ENCODE measurements around the gene PLSCR2. TPM values are rescaled to one million over a fixed set of nuclear protein-coding genes. Genes with fewer than 3 reads are reported as not detected.
"Not testable (repeated sequence)": the region's sequence is repeated elsewhere in the genome, so short reads cannot be mapped to it uniquely, and the experiment has no call there.

PLSCR2 gene
- total and polyA plus RNA-seq, 4 donors = 0.22 to 0.30 TPM; not detected in 2

DNA sequence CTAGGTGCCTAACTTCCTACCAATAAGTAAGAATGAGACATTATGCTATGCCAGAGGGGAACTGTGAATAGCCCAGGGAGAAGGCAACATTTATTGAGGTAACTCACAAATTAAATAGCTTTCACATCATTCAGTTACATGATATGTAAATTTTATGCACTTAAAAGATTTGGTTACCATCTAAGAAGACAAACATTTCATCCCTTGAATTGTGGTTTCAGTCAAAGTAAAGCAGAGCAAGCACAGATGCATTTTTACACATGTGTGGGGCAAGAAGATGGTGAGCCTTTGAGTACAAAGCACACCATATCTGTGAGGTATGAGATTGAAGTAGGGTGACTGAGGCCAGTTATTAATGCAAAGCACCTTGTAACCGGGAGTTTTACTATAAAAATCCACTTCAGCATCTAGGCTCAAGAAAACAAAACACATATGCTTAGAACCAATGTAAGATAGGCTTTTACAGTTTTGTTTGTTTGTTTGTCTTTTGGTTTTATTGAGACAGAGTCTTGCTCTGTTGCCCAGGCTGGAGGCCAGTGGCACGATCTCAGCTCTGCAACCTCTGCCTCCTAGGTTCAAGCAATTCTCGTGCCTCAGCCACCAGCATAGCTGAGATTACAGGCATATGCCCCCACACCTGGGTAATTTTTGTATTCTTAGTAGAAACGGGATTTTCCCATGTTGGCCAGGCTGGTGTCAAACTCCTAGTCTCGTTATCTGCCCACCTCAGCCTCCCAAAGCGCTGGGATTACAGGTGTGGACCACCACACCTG lies 3.5 kb downstream of the PLSCR2 start:
- Histone ChIP-seq H3K36me3 (ENCODE audit: control insufficient read depth, insufficient read depth, low read length) (no peaks in the 10 kb centered on the region), H3K4me3 (ENCODE audit: low read depth, low read length) (no peak overlapping the region), H3K27ac (ENCODE audit: low read depth, low read length) (no peak overlapping the region), H3K27me3 (ENCODE audit: control insufficient read depth, insufficient read depth, low read length) (peaks cover 2% of the 10 kb centered on the region), H3K9me3 (ENCODE audit: control insufficient read depth, insufficient read depth, low read length) (no peaks in the 10 kb centered on the region), H3K4me1 (ENCODE audit: control insufficient read depth, insufficient read depth, low read length) (peaks cover 7% of the 10 kb centered on the region)
- DNase-seq (ENCODE audit: low read depth in 4 of 6, low spot score in 6 of 6) = no peak
- 100% methylated on average over 1 of the region's 6 CpGs for WGBS (ENCODE audit: insufficient coverage)

DNA sequence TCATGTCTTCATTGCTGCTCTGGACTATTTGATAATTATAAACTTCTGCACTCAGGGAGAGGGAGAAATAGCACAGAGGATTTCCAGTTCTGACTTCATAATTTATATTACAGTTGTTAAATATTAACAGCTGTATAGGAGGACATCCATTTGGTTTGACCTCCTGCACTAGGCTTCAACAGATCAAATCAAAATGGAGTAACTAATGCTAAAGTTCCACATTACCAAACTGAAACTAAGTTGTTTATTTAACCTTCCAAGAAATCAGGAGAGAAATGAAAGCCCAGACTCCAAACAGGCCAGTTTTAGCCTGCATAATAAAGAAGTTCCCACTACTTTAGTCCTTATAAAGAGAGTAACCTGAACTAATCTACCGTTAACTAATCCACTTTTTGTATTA lies 4.6 kb downstream of the PLSCR2 start:
- H3K36me3 ChIP-seq (ENCODE audit: control insufficient read depth, insufficient read depth, low read length) = no peaks in the 10 kb centered on the region
- DNase-seq (ENCODE audit: low read depth in 4 of 6, low spot score in 6 of 6) = no peak
- no peak overlapping the region for H3K27ac ChIP-seq (ENCODE audit: low read depth, low read length)
- no CpG with 5 or more reads among the region's 1 CpG for WGBS (ENCODE audit: insufficient coverage)
- H3K27me3 ChIP-seq (ENCODE audit: control insufficient read depth, insufficient read depth, low read length) = no peaks in the 10 kb centered on the region
- H3K9me3 ChIP-seq (ENCODE audit: control insufficient read depth, insufficient read depth, low read length) = no peaks in the 10 kb centered on the region
- peaks cover 7% of the 10 kb centered on the region for H3K4me1 ChIP-seq (ENCODE audit: control insufficient read depth, insufficient read depth, low read length)
- H3K4me3 ChIP-seq (ENCODE audit: low read depth, low read length) = no peak overlapping the region

DNA sequence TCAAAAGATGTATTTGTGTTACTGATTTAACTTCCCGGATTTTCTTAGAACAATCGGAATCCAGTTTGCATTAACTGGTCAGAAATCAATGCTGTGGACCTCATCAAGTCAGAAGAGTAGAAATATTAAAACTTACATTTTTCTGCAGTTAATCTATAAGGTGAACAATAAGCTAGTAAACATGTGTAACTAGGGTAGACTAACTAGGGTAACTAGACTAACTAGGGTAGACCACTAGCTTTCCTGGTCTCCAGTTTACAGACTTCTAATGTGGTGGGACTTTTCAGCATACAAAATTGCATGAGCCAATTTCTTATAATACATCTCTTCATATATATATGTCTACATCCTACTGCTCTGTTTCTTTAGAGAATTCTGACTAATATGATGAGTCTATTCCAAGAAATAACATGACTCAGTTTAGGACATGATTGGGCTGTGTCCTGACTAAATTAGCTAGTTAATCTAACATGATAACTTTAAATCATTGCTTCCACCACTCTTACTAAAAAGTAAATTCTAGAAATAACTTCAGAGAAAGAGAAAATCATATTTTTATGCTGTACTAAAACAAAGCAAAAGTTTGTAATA lies 5.3 kb downstream of the PLSCR2 start:
- H3K9me3 ChIP-seq (ENCODE audit: control insufficient read depth, insufficient read depth, low read length) = no peaks in the 10 kb centered on the region
- H3K4me3 ChIP-seq (ENCODE audit: low read depth, low read length) = no peak overlapping the region
- H3K27me3 ChIP-seq (ENCODE audit: control insufficient read depth, insufficient read depth, low read length) = no peaks in the 10 kb centered on the region
- DNase-seq (ENCODE audit: low read depth in 4 of 6, low spot score in 6 of 6) = no peak
- no peak overlapping the region for H3K27ac ChIP-seq (ENCODE audit: low read depth, low read length)
- 100% methylated on average over 2 of the region's 2 CpGs for WGBS (ENCODE audit: insufficient coverage)
- H3K4me1 ChIP-seq (ENCODE audit: control insufficient read depth, insufficient read depth, low read length) = peaks cover 2% of the 10 kb centered on the region
- H3K36me3 ChIP-seq (ENCODE audit: control insufficient read depth, insufficient read depth, low read length) = no peaks in the 10 kb centered on the region

DNA sequence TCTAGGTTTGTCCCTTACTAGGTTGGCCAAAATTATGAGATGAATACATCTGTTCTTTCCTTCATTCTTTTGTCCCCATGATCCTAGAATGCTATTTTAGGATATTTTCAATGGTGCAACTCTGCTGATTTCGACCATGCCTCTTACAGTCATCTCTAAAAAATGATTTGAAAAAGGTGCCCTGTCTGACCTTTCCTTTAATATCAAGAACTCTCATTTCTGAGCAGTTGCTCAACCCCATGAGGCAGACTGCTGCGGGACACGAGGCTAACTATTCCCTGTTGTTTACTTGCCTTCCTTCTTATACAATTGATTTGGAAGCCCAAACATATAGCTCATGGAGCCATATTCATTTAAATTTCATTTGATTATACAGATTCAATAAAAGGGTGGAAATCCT lies 14.6 kb downstream of the PLSCR2 start:
- Histone ChIP-seq H3K36me3 (ENCODE audit: control insufficient read depth, insufficient read depth, low read length) (no peaks in the 10 kb centered on the region), H3K4me3 (ENCODE audit: low read depth, low read length) (no peak overlapping the region), H3K27ac (ENCODE audit: low read depth, low read length) (no peak overlapping the region), H3K9me3 (ENCODE audit: control insufficient read depth, insufficient read depth, low read length) (no peaks in the 10 kb centered on the region), H3K4me1 (ENCODE audit: control insufficient read depth, insufficient read depth, low read length) (no peaks in the 10 kb centered on the region), H3K27me3 (ENCODE audit: control insufficient read depth, insufficient read depth, low read length) (no peaks in the 10 kb centered on the region)
- WGBS (ENCODE audit: insufficient coverage) = 100% methylated on average over 1 of the region's 3 CpGs
- no peak for DNase-seq (ENCODE audit: low read depth in 4 of 6, low spot score in 6 of 6)

DNA sequence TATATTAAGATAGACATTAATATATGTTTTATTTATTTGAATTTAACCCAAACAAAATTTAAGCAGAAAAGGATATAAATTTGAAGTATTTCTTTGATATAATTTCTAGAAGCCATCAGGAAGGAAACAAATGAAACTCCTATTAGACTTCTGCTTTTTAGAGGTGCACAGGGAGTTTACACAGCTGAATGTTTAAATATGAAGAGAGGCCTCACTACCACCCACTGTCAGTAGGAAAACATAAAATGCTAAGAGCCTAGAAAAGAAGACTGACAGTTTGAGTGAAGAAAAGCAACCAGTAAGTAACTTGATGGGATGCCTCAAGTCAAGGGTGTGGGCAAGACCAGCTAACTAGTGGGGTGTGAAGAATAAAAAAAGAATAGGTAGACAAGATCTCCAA lies 19.7 kb downstream of the PLSCR2 start:
- Histone ChIP-seq H3K9me3 (ENCODE audit: control insufficient read depth, insufficient read depth, low read length) (no peaks in the 10 kb centered on the region), H3K36me3 (ENCODE audit: control insufficient read depth, insufficient read depth, low read length) (no peaks in the 10 kb centered on the region), H3K4me3 (ENCODE audit: low read depth, low read length) (no peak overlapping the region), H3K4me1 (ENCODE audit: control insufficient read depth, insufficient read depth, low read length) (no peaks in the 10 kb centered on the region), H3K27me3 (ENCODE audit: control insufficient read depth, insufficient read depth, low read length) (no peaks in the 10 kb centered on the region), H3K27ac (ENCODE audit: low read depth, low read length) (no peak overlapping the region)
- DNase-seq (ENCODE audit: low read depth in 4 of 6, low spot score in 6 of 6) = peak in 1 of 6 donors; percentile 5

DNA sequence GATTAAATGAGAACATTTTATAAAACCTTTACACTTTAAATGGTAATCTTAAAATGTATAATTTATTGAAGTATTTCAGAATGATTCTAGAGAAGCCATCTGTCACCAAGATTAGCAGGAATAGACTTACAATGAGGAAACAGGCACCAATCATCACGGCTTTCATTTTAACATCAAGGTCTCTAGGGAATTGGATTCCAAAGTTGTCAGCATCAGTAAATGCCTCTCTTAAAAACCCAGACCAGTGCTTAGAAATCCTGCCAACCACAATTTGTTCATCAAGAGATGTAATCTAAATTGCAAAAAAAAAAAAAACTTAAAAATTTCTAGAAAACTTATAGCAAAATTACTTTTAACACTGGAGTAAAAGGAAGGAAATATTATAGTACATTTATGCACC lies 20.3 kb downstream of the PLSCR2 start:
- H3K9me3 ChIP-seq (ENCODE audit: control insufficient read depth, insufficient read depth, low read length) = no peaks in the 10 kb centered on the region
- no peaks in the 10 kb centered on the region for H3K27me3 ChIP-seq (ENCODE audit: control insufficient read depth, insufficient read depth, low read length)
- WGBS (ENCODE audit: insufficient coverage) = no CpG with 5 or more reads among the region's 1 CpG
- H3K27ac ChIP-seq (ENCODE audit: low read depth, low read length) = no peak overlapping the region
- no peaks in the 10 kb centered on the region for H3K36me3 ChIP-seq (ENCODE audit: control insufficient read depth, insufficient read depth, low read length)
- DNase-seq (ENCODE audit: low read depth in 4 of 6, low spot score in 6 of 6) = no peak
- no peak overlapping the region for H3K4me3 ChIP-seq (ENCODE audit: low read depth, low read length)
- no peaks in the 10 kb centered on the region for H3K4me1 ChIP-seq (ENCODE audit: control insufficient read depth, insufficient read depth, low read length)

DNA sequence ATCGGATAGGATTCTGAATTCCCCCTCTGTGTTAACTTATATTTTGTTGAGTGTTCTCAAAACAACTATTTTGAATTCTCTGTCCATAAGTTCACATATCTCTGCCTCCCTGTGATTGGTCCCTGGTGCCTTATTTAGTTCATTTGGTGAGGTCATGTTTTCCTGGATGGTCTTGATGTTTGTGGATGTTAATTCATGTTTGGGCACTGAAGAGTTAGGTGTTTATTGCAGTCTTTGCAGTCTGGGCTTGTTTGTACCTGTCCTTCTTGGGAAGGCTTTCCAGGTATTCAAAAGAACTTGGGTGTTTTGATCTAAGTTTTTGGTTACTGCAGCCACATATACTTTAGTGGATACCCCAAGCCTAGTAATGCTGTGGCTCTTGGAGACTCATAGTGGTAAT lies 23.3 kb downstream of the PLSCR2 start:
- Histone ChIP-seq H3K4me1 (ENCODE audit: control insufficient read depth, insufficient read depth, low read length) (no peaks in the 10 kb centered on the region), H3K9me3 (ENCODE audit: control insufficient read depth, insufficient read depth, low read length) (no peaks in the 10 kb centered on the region), H3K27me3 (ENCODE audit: control insufficient read depth, insufficient read depth, low read length) (no peaks in the 10 kb centered on the region), H3K36me3 (ENCODE audit: control insufficient read depth, insufficient read depth, low read length) (no peaks in the 10 kb centered on the region), H3K4me3 (ENCODE audit: low read depth, low read length) (no peak overlapping the region), H3K27ac (ENCODE audit: low read depth, low read length) (no peak overlapping the region)
- no peak for DNase-seq (ENCODE audit: low read depth in 4 of 6, low spot score in 6 of 6)
- no CpG with 5 or more reads among the region's 1 CpG for whole genome bisulfite sequencing (ENCODE audit: insufficient coverage)

DNA sequence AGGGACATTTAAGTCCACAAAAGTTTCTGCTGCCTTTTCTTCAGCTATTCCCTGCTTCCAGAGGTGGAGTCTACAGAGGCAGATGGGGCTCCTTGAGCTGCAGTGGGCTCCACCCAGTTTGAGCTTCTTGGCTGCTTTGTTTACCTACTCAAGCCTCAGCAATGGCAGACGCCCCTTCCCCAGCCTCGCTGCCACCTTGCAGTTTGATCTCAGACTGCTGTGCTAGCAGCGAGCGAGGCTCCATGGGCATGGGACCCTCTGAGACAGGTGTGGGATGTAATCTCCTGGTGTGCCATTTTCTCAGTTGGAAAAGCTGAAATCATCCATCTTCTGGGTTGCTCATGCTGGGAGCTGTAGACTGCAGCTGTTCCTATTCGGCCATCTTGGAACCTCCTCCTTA lies 29.1 kb downstream of the PLSCR2 start:
- DNase-seq (ENCODE audit: low read depth in 4 of 6, low spot score in 6 of 6); H3K27ac ChIP-seq (ENCODE audit: low read depth, low read length): not testable (repeated sequence)

DNA sequence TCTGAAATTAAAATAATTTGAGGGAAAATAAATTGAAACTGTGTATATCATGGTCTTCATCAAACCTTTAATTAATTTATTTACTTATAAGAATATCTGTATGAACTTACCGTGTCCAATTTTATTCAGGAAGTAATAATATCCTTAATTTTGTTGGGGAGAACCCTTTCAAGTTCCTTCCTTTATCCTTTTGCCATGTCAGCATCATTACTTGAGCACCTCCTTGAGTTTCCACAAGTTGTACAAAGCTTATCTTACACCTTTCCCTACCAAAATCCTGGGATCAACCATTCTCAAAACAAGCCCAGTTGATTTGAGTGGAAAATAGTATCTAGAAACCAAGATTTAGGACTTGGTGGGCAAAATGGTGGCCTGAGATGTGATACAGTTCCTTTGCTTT lies 37.3 kb downstream of the PLSCR2 start:
- Histone ChIP-seq H3K36me3 (ENCODE audit: control insufficient read depth, insufficient read depth, low read length) (no peaks in the 10 kb centered on the region), H3K27ac (ENCODE audit: low read depth, low read length) (no peak overlapping the region), H3K4me3 (ENCODE audit: low read depth, low read length) (no peak overlapping the region), H3K27me3 (ENCODE audit: control insufficient read depth, insufficient read depth, low read length) (no peaks in the 10 kb centered on the region), H3K9me3 (ENCODE audit: control insufficient read depth, insufficient read depth, low read length) (no peaks in the 10 kb centered on the region), H3K4me1 (ENCODE audit: control insufficient read depth, insufficient read depth, low read length) (no peaks in the 10 kb centered on the region)
- WGBS (ENCODE audit: insufficient coverage) = no CpG with 5 or more reads among the region's 1 CpG
- DNase-seq (ENCODE audit: low read depth in 4 of 6, low spot score in 6 of 6) = no peak

More for the DNA sequence above, 29.1 kb downstream of the PLSCR2 start:
- not testable (repeated sequence) for H3K4me3 ChIP-seq (ENCODE audit: low read depth, low read length); H3K27me3 ChIP-seq (ENCODE audit: control insufficient read depth, insufficient read depth, low read length); H3K36me3 ChIP-seq (ENCODE audit: control insufficient read depth, insufficient read depth, low read length); H3K4me1 ChIP-seq (ENCODE audit: control insufficient read depth, insufficient read depth, low read length); H3K9me3 ChIP-seq (ENCODE audit: control insufficient read depth, insufficient read depth, low read length)
- WGBS (ENCODE audit: insufficient coverage) = 64% methylated on average over 2 of the region's 5 CpGs

DNA sequence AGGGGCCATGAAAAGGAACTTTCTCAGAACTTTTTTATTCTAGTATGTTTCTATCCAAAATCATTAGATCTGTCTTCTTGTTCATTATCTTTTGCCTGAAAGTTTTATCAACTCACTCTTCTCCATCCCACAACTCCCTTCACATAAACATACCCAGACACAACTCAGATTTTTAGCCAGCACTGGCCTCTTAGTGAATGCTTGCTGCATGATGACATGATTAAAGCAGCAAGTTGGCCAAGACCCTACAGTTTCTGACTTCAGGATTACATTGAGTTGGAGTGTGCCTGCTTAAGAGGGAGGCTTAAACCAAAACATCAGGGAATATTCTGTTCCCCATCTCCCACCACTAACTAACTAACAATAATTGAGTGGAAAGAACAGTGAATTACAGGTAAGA lies 38.1 kb downstream of the PLSCR2 start:
- DNase-seq (ENCODE audit: low read depth in 4 of 6, low spot score in 6 of 6) = no peak
- Histone ChIP-seq H3K4me3 (ENCODE audit: low read depth, low read length) (no peak overlapping the region), H3K27ac (ENCODE audit: low read depth, low read length) (no peak overlapping the region), H3K4me1 (ENCODE audit: control insufficient read depth, insufficient read depth, low read length) (no peaks in the 10 kb centered on the region), H3K9me3 (ENCODE audit: control insufficient read depth, insufficient read depth, low read length) (no peaks in the 10 kb centered on the region), H3K36me3 (ENCODE audit: control insufficient read depth, insufficient read depth, low read length) (no peaks in the 10 kb centered on the region), H3K27me3 (ENCODE audit: control insufficient read depth, insufficient read depth, low read length) (no peaks in the 10 kb centered on the region)

All from spinal cord (tissue), 10 donors.